ENCODE measurements around the gene ATP8B1.

ATP8B1 gene

GRCh38 chr18:57819671-57820460 lies 16.8 kb upstream of the ATP8B1 start:
- ATAC-seq (ENCODE audit: low read depth) (peak; percentile 83), DNase-seq (ENCODE audit: low spot score) (no peak)
- Histone ChIP-seq H3K4me1 (ENCODE audit: insufficient read depth, poor library complexity, severe bottlenecking) (peaks cover 14% of the 10 kb centered on the region), H3K27me3 (ENCODE audit: insufficient read depth, poor library complexity, severe bottlenecking) (no peaks in the 10 kb centered on the region), H3K9me3 (ENCODE audit: severe bottlenecking) (no peaks in the 10 kb centered on the region), H3K36me3 (ENCODE audit: low read depth) (no peaks in the 10 kb centered on the region), H3K4me3 (ENCODE audit: severe bottlenecking) (no peak overlapping the region), H3K27ac (ENCODE audit: poor library complexity, severe bottlenecking) (peak overlapping the region; percentile 84)
- TF ChIP-seq CTCF (IDR thresholded peaks at IDR 0.05; ENCODE audit: poor library complexity, severe bottlenecking): no peak

- H3K36me3 ChIP-seq (ENCODE audit: low read depth): no peaks in the 10 kb centered on the region
- no peaks in the 10 kb centered on the region for H3K9me3 ChIP-seq (ENCODE audit: severe bottlenecking)
- H3K27me3 ChIP-seq (ENCODE audit: insufficient read depth, poor library complexity, severe bottlenecking): no peaks in the 10 kb centered on the region
- peaks cover 14% of the 10 kb centered on the region for H3K4me1 ChIP-seq (ENCODE audit: insufficient read depth, poor library complexity, severe bottlenecking)
- no peak for TF ChIP-seq CTCF (IDR thresholded peaks at IDR 0.05; ENCODE audit: poor library complexity, severe bottlenecking)
- H3K4me3 ChIP-seq (ENCODE audit: severe bottlenecking): no peak overlapping the region
- ATAC-seq (ENCODE audit: low read depth) (no peak), DNase-seq (ENCODE audit: low spot score) (no peak)
- peak overlapping the region; percentile 84 for H3K27ac ChIP-seq (ENCODE audit: poor library complexity, severe bottlenecking)
Observed at GRCh38 chr18:57819119-57819518, 16.0 kb upstream of the ATP8B1 start.

GRCh38 chr18:57816208-57816954 lies 13.3 kb upstream of the ATP8B1 start:
- H3K27ac ChIP-seq (ENCODE audit: poor library complexity, severe bottlenecking): no peak overlapping the region
- no peaks in the 10 kb centered on the region for H3K9me3 ChIP-seq (ENCODE audit: severe bottlenecking)
- no peak overlapping the region for H3K4me3 ChIP-seq (ENCODE audit: severe bottlenecking)
- ATAC-seq (ENCODE audit: low read depth) (no peak), DNase-seq (ENCODE audit: low spot score) (no peak)
- no peaks in the 10 kb centered on the region for H3K27me3 ChIP-seq (ENCODE audit: insufficient read depth, poor library complexity, severe bottlenecking)
- H3K36me3 ChIP-seq (ENCODE audit: low read depth): no peaks in the 10 kb centered on the region
- peaks cover 27% of the 10 kb centered on the region for H3K4me1 ChIP-seq (ENCODE audit: insufficient read depth, poor library complexity, severe bottlenecking)
- no peak for TF ChIP-seq CTCF (IDR thresholded peaks at IDR 0.05; ENCODE audit: poor library complexity, severe bottlenecking)

GRCh38 chr18:57814555-57814954 lies 11.4 kb upstream of the ATP8B1 start:
- H3K27me3 ChIP-seq (ENCODE audit: insufficient read depth, poor library complexity, severe bottlenecking): no peaks in the 10 kb centered on the region
- peak overlapping the region; percentile 85 for H3K27ac ChIP-seq (ENCODE audit: poor library complexity, severe bottlenecking)
- TF ChIP-seq CTCF (IDR thresholded peaks at IDR 0.05; ENCODE audit: poor library complexity, severe bottlenecking): no peak
- H3K9me3 ChIP-seq (ENCODE audit: severe bottlenecking): no peaks in the 10 kb centered on the region
- no peaks in the 10 kb centered on the region for H3K36me3 ChIP-seq (ENCODE audit: low read depth)
- ATAC-seq (ENCODE audit: low read depth): no peak
- no peak for DNase-seq (ENCODE audit: low spot score)
- no peak overlapping the region for H3K4me3 ChIP-seq (ENCODE audit: severe bottlenecking)
- H3K4me1 ChIP-seq (ENCODE audit: insufficient read depth, poor library complexity, severe bottlenecking): peaks cover 17% of the 10 kb centered on the region
